HepG2 (cell line): Measurements from ENCODE around the gene PJA2.

Source experiments
- CBX2 ChIP-seq, 2 experiments: fragments of 200-600 bp in 1 of 2; sonication (generic); formaldehyde crosslinking in 1 of 2; IDR thresholded peaks; 2 replicates each; pipeline versions ENCODE4 v1.7.0 to v1.8.1; 2018 to 2022; ENCODE audit warnings: low read depth in 2 of 2, low read length in 1 of 2, mild to moderate bottlenecking in 1 of 2, missing genetic modification reagents in 1 of 2
- EZH2 ChIP-seq: conservative IDR thresholded peaks from 2 replicates; pipeline ENCODE4 v1.6.1; 2012; ENCODE audit warnings: mild to moderate bottlenecking, low read depth, low read length, moderate library complexity
- FOXM1 ChIP-seq: sonication (generic); formaldehyde crosslinking; IDR thresholded peaks from 2 replicates; pipeline ENCODE4 v1.5.0; 2020; ENCODE audit warnings: missing genetic modification reagents
- KLF16 ChIP-seq, 2 experiments: sonication (generic) in 1 of 2; formaldehyde crosslinking in 1 of 2; IDR thresholded peaks; 2 replicates each; pipeline versions ENCODE4 v1.6.1 to v1.8.0; 2016 to 2023; ENCODE audit warnings: missing genetic modification reagents in 2 of 2, missing compliant biosample characterization in 1 of 2
- POLR2A ChIP-seq, 2 experiments: IDR thresholded peaks; 2 replicates each; pipeline ENCODE4 v1.6.1; 2011; ENCODE audit warnings: low read depth in 2 of 2, low read length in 2 of 2, mild to moderate bottlenecking in 1 of 2, moderate library complexity in 1 of 2; ENCODE audit not compliant: insufficient read depth in 1 of 2
- POLR2AphosphoS5 ChIP-seq: IDR thresholded peaks from 2 replicates; pipeline ENCODE4 v1.6.1; 2012; ENCODE audit warnings: low read depth, low read length
- SP4 ChIP-seq: sonication (generic); formaldehyde crosslinking; IDR thresholded peaks from 2 replicates; pipeline ENCODE4 v1.8.1; 2023; ENCODE audit warnings: mild to moderate bottlenecking, missing genetic modification reagents
- U2AF1 ChIP-seq: fragments of 200-400 bp; formaldehyde crosslinking; optimal IDR thresholded peaks from 2 replicates; pipeline ENCODE3; 2017; ENCODE audit warnings: mild to moderate bottlenecking, low read depth, low read length
- ZNF543 ChIP-seq: sonication (generic); formaldehyde crosslinking; IDR thresholded peaks from 2 replicates; pipeline ENCODE4 v1.4.0; 2020; ENCODE audit warnings: mild to moderate bottlenecking, missing genetic modification reagents
- ZZZ3 ChIP-seq: sonication (generic); formaldehyde crosslinking; IDR thresholded peaks from 2 replicates; pipeline ENCODE4 v1.4.0; 2020; ENCODE audit warnings: missing genetic modification reagents, mild to moderate bottlenecking, borderline replicate concordance
- TF ChIP-seq, protein P1 (sequence below): sonication (generic); formaldehyde crosslinking; IDR thresholded peaks from 2 replicates; pipeline ENCODE4 v1.9.0; 2021; ENCODE audit warnings: missing genetic modification reagents, borderline replicate concordance
- TF ChIP-seq, protein P2 (sequence below): fragments of 450-650 bp; IDR thresholded peaks from 2 replicates; pipeline ENCODE4 v1.6.1; 2016
- TF ChIP-seq, protein P3 (sequence below): sonication (generic); formaldehyde crosslinking; IDR thresholded peaks from 2 replicates; pipeline ENCODE4 v1.4.0; 2020; ENCODE audit warnings: missing genetic modification reagents

DNA sequence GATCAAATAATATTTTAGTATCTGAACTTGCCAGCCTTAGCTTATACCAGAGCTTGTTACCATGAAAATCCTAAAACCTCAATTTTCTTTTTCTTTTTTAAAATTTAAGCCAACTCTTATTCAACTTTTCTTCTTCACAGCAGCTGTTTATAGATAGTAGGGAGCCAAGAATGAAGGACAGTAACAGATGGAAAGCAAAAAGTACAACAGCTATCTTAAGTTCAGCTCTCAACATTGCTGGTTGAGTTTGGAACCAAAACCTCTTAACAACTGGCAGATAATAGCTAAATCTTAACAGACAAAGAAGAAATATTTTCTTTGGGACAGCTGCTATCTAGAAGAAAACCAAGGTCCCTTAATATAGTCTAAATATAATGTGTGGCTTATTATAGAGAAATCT lies 74.7 kb downstream of the PJA2 start:
- no peak for TF ChIP-seq ZZZ3
- TF ChIP-seq, protein P1, sequence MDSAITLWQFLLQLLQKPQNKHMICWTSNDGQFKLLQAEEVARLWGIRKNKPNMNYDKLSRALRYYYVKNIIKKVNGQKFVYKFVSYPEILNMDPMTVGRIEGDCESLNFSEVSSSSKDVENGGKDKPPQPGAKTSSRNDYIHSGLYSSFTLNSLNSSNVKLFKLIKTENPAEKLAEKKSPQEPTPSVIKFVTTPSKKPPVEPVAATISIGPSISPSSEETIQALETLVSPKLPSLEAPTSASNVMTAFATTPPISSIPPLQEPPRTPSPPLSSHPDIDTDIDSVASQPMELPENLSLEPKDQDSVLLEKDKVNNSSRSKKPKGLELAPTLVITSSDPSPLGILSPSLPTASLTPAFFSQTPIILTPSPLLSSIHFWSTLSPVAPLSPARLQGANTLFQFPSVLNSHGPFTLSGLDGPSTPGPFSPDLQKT (CRISPR knock-in tag), result no peak
- TF ChIP-seq, protein P2, sequence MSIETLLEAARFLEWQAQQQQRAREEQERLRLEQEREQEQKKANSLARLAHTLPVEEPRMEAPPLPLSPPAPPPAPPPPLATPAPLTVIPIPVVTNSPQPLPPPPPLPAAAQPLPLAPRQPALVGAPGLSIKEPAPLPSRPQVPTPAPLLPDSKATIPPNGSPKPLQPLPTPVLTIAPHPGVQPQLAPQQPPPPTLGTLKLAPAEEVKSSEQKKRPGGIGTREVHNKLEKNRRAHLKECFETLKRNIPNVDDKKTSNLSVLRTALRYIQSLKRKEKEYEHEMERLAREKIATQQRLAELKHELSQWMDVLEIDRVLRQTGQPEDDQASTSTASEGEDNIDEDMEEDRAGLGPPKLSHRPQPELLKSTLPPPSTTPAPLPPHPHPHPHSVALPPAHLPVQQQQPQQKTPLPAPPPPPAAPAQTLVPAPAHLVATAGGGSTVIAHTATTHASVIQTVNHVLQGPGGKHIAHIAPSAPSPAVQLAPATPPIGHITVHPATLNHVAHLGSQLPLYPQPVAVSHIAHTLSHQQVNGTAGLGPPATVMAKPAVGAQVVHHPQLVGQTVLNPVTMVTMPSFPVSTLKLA, result no peak
- no peak for TF ChIP-seq EZH2
- TF ChIP-seq POLR2A (IDR thresholded peaks at IDR 0.05; ENCODE audit: insufficient read depth in 1 of 2, low read depth in 2 of 2, low read length in 2 of 2), result no peak
- no peak for TF ChIP-seq ZNF543 (CRISPR knock-in tag)
- no peak for TF ChIP-seq POLR2AphosphoS5
- TF ChIP-seq CBX2 (IDR thresholded peaks at IDR 0.05; ENCODE audit: low read depth, low read length), result no peak
- no peak for TF ChIP-seq CBX2 (CRISPR knock-in tag; IDR thresholded peaks at IDR 0.05; ENCODE audit: low read depth)
- TF ChIP-seq SP4 (CRISPR knock-in tag), result no peak
- TF ChIP-seq, protein P3, sequence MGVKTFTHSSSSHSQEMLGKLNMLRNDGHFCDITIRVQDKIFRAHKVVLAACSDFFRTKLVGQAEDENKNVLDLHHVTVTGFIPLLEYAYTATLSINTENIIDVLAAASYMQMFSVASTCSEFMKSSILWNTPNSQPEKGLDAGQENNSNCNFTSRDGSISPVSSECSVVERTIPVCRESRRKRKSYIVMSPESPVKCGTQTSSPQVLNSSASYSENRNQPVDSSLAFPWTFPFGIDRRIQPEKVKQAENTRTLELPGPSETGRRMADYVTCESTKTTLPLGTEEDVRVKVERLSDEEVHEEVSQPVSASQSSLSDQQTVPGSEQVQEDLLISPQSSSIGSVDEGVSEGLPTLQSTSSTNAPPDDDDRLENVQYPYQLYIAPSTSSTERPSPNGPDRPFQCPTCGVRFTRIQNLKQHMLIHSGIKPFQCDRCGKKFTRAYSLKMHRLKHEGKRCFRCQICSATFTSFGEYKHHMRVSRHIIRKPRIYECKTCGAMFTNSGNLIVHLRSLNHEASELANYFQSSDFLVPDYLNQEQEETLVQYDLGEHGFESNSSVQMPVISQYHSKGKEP, result no peak
- no peak for TF ChIP-seq FOXM1 (CRISPR knock-in tag)
- TF ChIP-seq U2AF1, result no peak
- no peak for TF ChIP-seq KLF16 (CRISPR knock-in tag; IDR thresholded peaks at IDR 0.05)
